H1 (cell line): ENCODE results near the gene PYY. TPM values are rescaled to one million over a fixed set of nuclear protein-coding genes. Genes with fewer than 3 reads are reported as not detected.

Source experiments
- CTCF ChIA-PET: fragments of 300-600 bp; sonication (Branson Sonifier 250); formaldehyde crosslinking; loops from one replicate; lab custom pipeline; 2021; ENCODE audit not compliant: partially characterized antibody; lab: Charles Lee
- POLR2A ChIA-PET: fragments of 300-600 bp; sonication (Branson Sonifier 250); formaldehyde crosslinking; loops from one replicate; lab custom pipeline; 2021; ENCODE audit warnings: inconsistent platforms; ENCODE audit not compliant: partially characterized antibody; lab: Charles Lee
- DNase-seq, 2 experiments: peaks; one replicate each; pipeline versions ENCODE4 v3.0.0 to v3.0.0-alpha.2; 2010 to 2022; ENCODE audit warnings: low spot score in 2 of 2, low read depth in 1 of 2, mixed read lengths in 1 of 2
- FAIRE-seq: peaks from 2 replicates; lab custom pipeline; 2011; peaks lifted over from hg19 to GRCh38; lab: Jason Lieb, UNC
- H2AFZ ChIP-seq: 2 replicates; pipeline ENCODE4 v1.8.1; 2012; ENCODE audit warnings: low read length, inconsistent platforms
- H2AK5ac ChIP-seq: 2 replicates; pipeline ENCODE4 v1.6.1; 2013; ENCODE audit warnings: low read depth, low read length
- H2BK120ac ChIP-seq: replicated peaks from 2 replicates; pipeline ENCODE3; 2013; ENCODE audit warnings: low read depth, low read length, inconsistent platforms
- H2BK12ac ChIP-seq: 2 replicates; pipeline ENCODE4 v1.6.1; 2013; ENCODE audit warnings: low read depth, low read length
- H2BK15ac ChIP-seq: 2 replicates; pipeline ENCODE4 v1.6.1; 2013; ENCODE audit warnings: low read length
- H2BK20ac ChIP-seq: 2 replicates; pipeline ENCODE4 v1.6.1; 2013; ENCODE audit warnings: low read length
- H2BK5ac ChIP-seq: 2 replicates; pipeline ENCODE4 v1.6.1; 2013; ENCODE audit warnings: low read depth, low read length
- H3K14ac ChIP-seq: 2 replicates; pipeline ENCODE4 v1.6.1; 2013; ENCODE audit warnings: inconsistent platforms; ENCODE audit not compliant: insufficient read length
- H3K18ac ChIP-seq: 2 replicates; pipeline ENCODE4 v1.6.1; 2013; ENCODE audit warnings: low read length; ENCODE audit errors: extremely low read depth
- H3K23ac ChIP-seq: 2 replicates; pipeline ENCODE4 v1.6.1; 2013; ENCODE audit warnings: inconsistent platforms; ENCODE audit not compliant: insufficient read length
- H3K23me2 ChIP-seq: 2 replicates; pipeline ENCODE4 v1.6.1; 2013; ENCODE audit warnings: low read depth, low read length
- H3K27ac ChIP-seq: 2 replicates; pipeline ENCODE4 v1.6.1; 2011; ENCODE audit warnings: low read depth, low read length, inconsistent platforms
- H3K27me3 ChIP-seq, 4 experiments: replicated peaks in 1 of 4; 1 replicate in 1 of 4; 2 replicates in 3 of 4; pipeline versions ENCODE4 v1.6.1 to v1.8.1; 2011 to 2013; ENCODE audit warnings: low read length in 3 of 4, mild to moderate bottlenecking in 3 of 4, inconsistent platforms in 2 of 4, mixed read lengths in 2 of 4, moderate library complexity in 1 of 4; ENCODE audit not compliant: control insufficient read depth in 3 of 4, insufficient read depth in 3 of 4; ENCODE audit errors: extremely low read depth in 1 of 4
- H3K36me3 ChIP-seq, 4 experiments: 2 replicates each; pipeline versions ENCODE4 v1.6.1 to v1.8.1; 2011 to 2013; ENCODE audit warnings: mild to moderate bottlenecking in 4 of 4, low read length in 3 of 4, moderate library complexity in 2 of 4, control low read depth in 1 of 4, inconsistent platforms in 1 of 4; ENCODE audit not compliant: insufficient read depth in 4 of 4, control insufficient read depth in 2 of 4
- H3K4ac ChIP-seq: replicated peaks from 2 replicates; pipeline ENCODE3; 2013; ENCODE audit warnings: low read length, low read depth, mixed read lengths, inconsistent platforms; ENCODE audit not compliant: insufficient read length
- H3K4me1 ChIP-seq, 4 experiments: replicated peaks in 1 of 4; 1 replicate in 1 of 4; 2 replicates in 3 of 4; pipeline versions ENCODE4 v1.6.1 to v1.8.1; 2011 to 2013; ENCODE audit warnings: low read length in 3 of 4, inconsistent platforms in 2 of 4, mixed read lengths in 1 of 4; ENCODE audit not compliant: insufficient read depth in 4 of 4, control insufficient read depth in 3 of 4
- H3K4me2 ChIP-seq, 2 experiments: 2 replicates each; pipeline versions ENCODE4 v1.6.1 to v1.8.1; 2011 to 2013; ENCODE audit warnings: low read depth in 2 of 2, low read length in 2 of 2, control low read depth in 1 of 2, inconsistent platforms in 1 of 2, mild to moderate bottlenecking in 1 of 2; ENCODE audit not compliant: insufficient read depth in 1 of 2
- H3K4me3 ChIP-seq, 4 experiments: fragments of 200-600, 300-600 bp in 1 of 4; sonication (generic), shearing (Covaris generic), sonication (Bioruptor Twin) in 1 of 4; 2 replicates each; pipeline versions ENCODE4 v1.5.1 to v1.8.1; 2011 to 2016; ENCODE audit warnings: low read length in 4 of 4, low read depth in 3 of 4, control low read depth in 2 of 4, inconsistent platforms in 2 of 4, mild to moderate bottlenecking in 2 of 4, mixed read lengths in 1 of 4, moderate library complexity in 1 of 4; ENCODE audit not compliant: insufficient read depth in 2 of 4; ENCODE audit errors: extremely low read depth in 1 of 4
- H3K56ac ChIP-seq: replicated peaks from 2 replicates; pipeline ENCODE3; 2013; ENCODE audit warnings: low read depth, mild to moderate bottlenecking, mixed read lengths, low read length, inconsistent platforms; ENCODE audit not compliant: insufficient read length
- H3K79me1 ChIP-seq: 2 replicates; pipeline ENCODE4 v1.6.1; 2013; ENCODE audit warnings: low read depth, low read length, control low read depth
- H3K79me2 ChIP-seq, 2 experiments: 2 replicates each; pipeline versions ENCODE4 v1.6.1 to v1.8.1; 2012 to 2013; ENCODE audit warnings: low read length in 2 of 2, mild to moderate bottlenecking in 2 of 2, inconsistent platforms in 1 of 2; ENCODE audit not compliant: insufficient read depth in 2 of 2, control insufficient read depth in 1 of 2
- H3K9ac ChIP-seq, 4 experiments: replicated peaks in 1 of 4; 1 replicate in 1 of 4; 2 replicates in 3 of 4; pipeline versions ENCODE4 v1.6.1 to v1.8.1; 2011 to 2013; ENCODE audit warnings: low read depth in 3 of 4, low read length in 3 of 4, control low read depth in 2 of 4, mild to moderate bottlenecking in 2 of 4, moderate library complexity in 2 of 4, inconsistent platforms in 1 of 4; ENCODE audit errors: extremely low read depth in 1 of 4
- H3K9me3 ChIP-seq, 2 experiments: 2 replicates each; pipeline versions ENCODE4 v1.6.1 to v1.8.1; 2012 to 2013; ENCODE audit warnings: mild to moderate bottlenecking in 2 of 2, moderate library complexity in 2 of 2, control low read depth in 1 of 2, inconsistent platforms in 1 of 2, low read depth in 1 of 2, low read length in 1 of 2, mixed read lengths in 1 of 2; ENCODE audit not compliant: insufficient read depth in 2 of 2
- H4K20me1 ChIP-seq, 2 experiments: replicated peaks in 1 of 2; 2 replicates each; pipeline versions ENCODE3 to v1.8.1; 2011 to 2013; ENCODE audit warnings: inconsistent platforms in 2 of 2, low read length in 2 of 2, mild to moderate bottlenecking in 1 of 2; ENCODE audit not compliant: insufficient read depth in 2 of 2, control insufficient read depth in 1 of 2
- H4K5ac ChIP-seq: 2 replicates; pipeline ENCODE4 v1.6.1; 2013; ENCODE audit warnings: low read length, low read depth, mixed read lengths, inconsistent platforms; ENCODE audit not compliant: insufficient read length
- H4K8ac ChIP-seq: 2 replicates; pipeline ENCODE4 v1.8.0; 2013; ENCODE audit warnings: mild to moderate bottlenecking, moderate library complexity, low read length, inconsistent platforms; ENCODE audit not compliant: insufficient read depth; ENCODE audit errors: extremely low read depth
- H4K91ac ChIP-seq: replicated peaks from 2 replicates; pipeline ENCODE3; 2013; ENCODE audit warnings: low read length, mixed read lengths, inconsistent platforms; ENCODE audit not compliant: insufficient read length
- CHD1 ChIP-seq: IDR thresholded peaks from 2 replicates; pipeline ENCODE4 v1.6.1; 2012; ENCODE audit warnings: low read depth, low read length, improper control_type of control experiment
- CREB1 ChIP-seq: IDR thresholded peaks from 2 replicates; pipeline ENCODE4 v1.6.1; 2012; ENCODE audit warnings: inconsistent platforms
- EP300 ChIP-seq, 2 experiments: IDR thresholded peaks; 1 replicate in 1 of 2; 2 replicates in 1 of 2; pipeline ENCODE4 v1.6.1; 2011 to 2012; ENCODE audit warnings: low read depth in 2 of 2, low read length in 2 of 2, mild to moderate bottlenecking in 2 of 2, borderline replicate concordance in 1 of 2, inconsistent platforms in 1 of 2, moderate library complexity in 1 of 2
- JUND ChIP-seq: IDR thresholded peaks from 2 replicates; pipeline ENCODE4 v1.6.1; 2011; ENCODE audit warnings: mild to moderate bottlenecking, improper control_type of control experiment, low read length
- KDM4A ChIP-seq: IDR thresholded peaks from one replicate; pipeline ENCODE4 v1.7.1; 2012; ENCODE audit warnings: low read depth, mild to moderate bottlenecking, moderate library complexity, low read length, inconsistent platforms; ENCODE audit not compliant: severe bottlenecking
- KDM5A ChIP-seq: fragments of 200-600 bp; IDR thresholded peaks from 2 replicates; pipeline ENCODE4 v1.7.1; 2012; ENCODE audit warnings: mild to moderate bottlenecking, low read length, inconsistent platforms, mixed read lengths
- POLR2A ChIP-seq, 2 experiments: IDR thresholded peaks; 1 replicate in 1 of 2; 2 replicates in 1 of 2; pipeline ENCODE4 v1.6.1; 2011; ENCODE audit warnings: low read depth in 2 of 2, low read length in 2 of 2, mild to moderate bottlenecking in 2 of 2; ENCODE audit errors: control extremely low read depth in 1 of 2
- POLR2AphosphoS5 ChIP-seq: IDR thresholded peaks from 2 replicates; pipeline ENCODE4 v1.6.1; 2011; ENCODE audit warnings: low read depth, low read length
- RFX5 ChIP-seq: IDR thresholded peaks from 2 replicates; pipeline ENCODE4 v1.6.1; 2011; ENCODE audit warnings: low read depth, low read length, improper control_type of control experiment, borderline replicate concordance
- SAP30 ChIP-seq: fragments of 300-600 bp; sonication (generic); IDR thresholded peaks from 2 replicates; pipeline ENCODE4 v1.7.1; 2012; ENCODE audit warnings: low read length, moderate library complexity, mild to moderate bottlenecking, inconsistent platforms; ENCODE audit not compliant: insufficient read depth, insufficient replicate concordance
- SP1 ChIP-seq: IDR thresholded peaks from 2 replicates; pipeline ENCODE4 v1.6.1; 2011; ENCODE audit warnings: low read depth, low read length
- SP2 ChIP-seq: IDR thresholded peaks from 2 replicates; pipeline ENCODE4 v1.6.1; 2012; ENCODE audit warnings: mild to moderate bottlenecking, low read length, inconsistent platforms
- SRF ChIP-seq: IDR thresholded peaks from 2 replicates; pipeline ENCODE4 v1.6.1; 2011; ENCODE audit warnings: mild to moderate bottlenecking, low read depth, low read length, moderate library complexity
- SUZ12 ChIP-seq: fragments of 200-600 bp; sonication (generic); IDR thresholded peaks from 2 replicates; pipeline ENCODE4 v1.6.1; 2012; ENCODE audit warnings: mild to moderate bottlenecking, inconsistent platforms, low read length, moderate library complexity, mixed read lengths
- YY1 ChIP-seq: IDR thresholded peaks from 2 replicates; pipeline ENCODE4 v1.6.1; 2011; ENCODE audit warnings: low read depth, mild to moderate bottlenecking, low read length
- WGBS, 2 experiments: shearing (Covaris generic) in 1 of 2; methylation state at CpG; one replicate each; pipeline versions ENCODE4 v1.1.6 to v1.1.7; 2013 to 2015; ENCODE audit warnings: low lambda C conversion rate in 2 of 2, mixed read lengths in 2 of 2, inconsistent platforms in 1 of 2, low coverage in 1 of 2, missing lambda C conversion rate in 1 of 2; ENCODE audit not compliant: insufficient replicate concordance in 2 of 2, insufficient coverage in 1 of 2, insufficient read length in 1 of 2; ENCODE audit errors: extremely low coverage in 1 of 2, missing lambda C conversion rate in 1 of 2; 5-methylcytosine and 5-hydroxymethylcytosine counted together
- polyA plus RNA-seq, 7 experiments: library from polyadenylated mRNA; depleted of rRNA in 3 of 7; stranded (reverse) in 5 of 7; unstranded in 2 of 7; fragments of >200 nt in 5 of 7; fragments of 200-250 nt in 2 of 7; gene quantifications; 1 replicate in 5 of 7; 2 replicates in 1 of 7; 4 replicates in 1 of 7; pipeline versions ENCODE4 v1.2.1 to v1.2.3, GENCODE V29; 2011 to 2013; ENCODE audit warnings: missing spikeins in 2 of 7, mixed read lengths in 2 of 7
- total RNA-seq: library from RNA; stranded (reverse); fragmentation: NEBNext Ultra II Directional; extraction: Animal tissue kit (Norgen Biotek cat#: 25700); gene quantifications from 2 replicates; pipeline ENCODE4 v1.2.1, GENCODE V29; 2021

The PYY gene
- total and polyA plus RNA-seq, 2 of the 8 experiments (the other 6 are each of a cell fraction or from before 2014, with no cell fraction given) = 0.93 to 3.4 TPM

- H3K4me3 ChIP-seq = no peak overlapping the region
- no peak overlapping the region for H3K14ac ChIP-seq
- H2BK5ac ChIP-seq = no peak overlapping the region
- no peaks in the 10 kb centered on the region for H4K20me1 ChIP-seq
- no peak for DNase-seq
- ChIA-PET CTCF (interaction anchor here (0.6 to 10.5 kb wide), 16 partner anchors 10 to 104 kb away, joined by 3 to 106 read pairs (median 4); partner anchors contain the start of gene CD300LG), POLR2A (interaction anchor here (0.8 to 1.5 kb wide), 3 partner anchors 13 to 240 kb away, joined by 3 read pairs; no protein-coding TSS in a partner anchor)
- no peak overlapping the region for H3K4me2 ChIP-seq
- peaks cover 16% of the 10 kb centered on the region for H3K23me2 ChIP-seq
- H2BK120ac ChIP-seq = no peak overlapping the region
- H4K5ac ChIP-seq = no peak overlapping the region
- H3K4me1 ChIP-seq = peaks cover 5 to 15% (median 12%) of the 10 kb centered on the region in 4 experiments
- peak overlapping the region; percentile 6; the same call in 1 of the 2 replicates for H2BK12ac ChIP-seq
- H2BK15ac ChIP-seq = no peak overlapping the region
- no peaks in the 10 kb centered on the region for H3K79me2 ChIP-seq
- H3K27me3 ChIP-seq = peaks cover 2 to 25% (median 18%) of the 10 kb centered on the region in 4 experiments; a peak in 6 of 7 replicates
- no peaks in the 10 kb centered on the region for H3K79me1 ChIP-seq
- no peak overlapping the region for H3K27ac ChIP-seq
- no peak overlapping the region for H3K56ac ChIP-seq
- 73% methylated on average over 2 of the region's 2 CpGs; no CpG with 5 or more reads in 1 of the 2 experiments for WGBS, 2 experiments
- H3K36me3 ChIP-seq = no peaks in the 10 kb centered on the region
- no peak overlapping the region for H3K9ac ChIP-seq
- H3K4ac ChIP-seq = no peak overlapping the region
- no peak overlapping the region for H4K91ac ChIP-seq
- no peak overlapping the region for H2AFZ ChIP-seq
- H4K8ac ChIP-seq = no peak overlapping the region
- no peak overlapping the region for H2BK20ac ChIP-seq
- H3K23ac ChIP-seq = no peak overlapping the region
- 0 out of 2 replicates have a peak overlapping the region, but pooled peaks have one; percentile 66 for H2AK5ac ChIP-seq
- no peak for FAIRE-seq
- H3K18ac ChIP-seq = no peak overlapping the region
- no peaks in the 10 kb centered on the region for H3K9me3 ChIP-seq
- TF ChIP-seq CREB1 (no peak), RFX5 (no peak), KDM5A (no peak), SUZ12 (no peak), KDM4A (no peak), CHD1 (no peak), SP1 (no peak), YY1 (no peak), SRF (no peak), POLR2A (IDR thresholded peaks at IDR 0.05; ENCODE audit: control extremely low read depth in 1 of 2, low read depth in 2 of 2, low read length in 2 of 2) (no peak), EP300 (IDR thresholded peaks at IDR 0.05; ENCODE audit: borderline replicate concordance in 1 of 2, low read depth in 2 of 2, low read length in 2 of 2) (no peak), SAP30 (no peak), JUND (no peak), SP2 (no peak), POLR2AphosphoS5 (no peak)
Measured at GRCh38 chr17:43950554-43950953, 3.2 kb downstream of the PYY start.
